AG09309 (cell line): ENCODE results near the gene BORCS5.
A peak's percentile ranks its signal among the peaks of the same experiment; 100 is the strongest.

Experiments used
- DNase-seq: peaks from one replicate; pipeline ENCODE4 v3.0.0-alpha.2; 2010; ENCODE audit warnings: low read depth
- H3K4me3 ChIP-seq: 2 replicates; pipeline ENCODE4 v1.5.1; 2011; ENCODE audit warnings: mild to moderate bottlenecking, low read depth, low read length, moderate library complexity; ENCODE audit not compliant: control insufficient read depth
- CTCF ChIP-seq: IDR thresholded peaks from 2 replicates; pipeline ENCODE4 v1.5.1; 2011; ENCODE audit warnings: mild to moderate bottlenecking, low read depth, low read length, inconsistent platforms; ENCODE audit not compliant: insufficient read depth, control insufficient read depth; ENCODE audit errors: missing control alignments

Gene BORCS5

GRCh38 chr12:12506496-12506890 lies 149.6 kb downstream of the BORCS5 start:
- no peak for DNase-seq
- H3K4me3 ChIP-seq: no peak overlapping the region
- TF ChIP-seq CTCF: no peak

- no peak for DNase-seq
- TF ChIP-seq CTCF: no peak
- no peak overlapping the region for H3K4me3 ChIP-seq
These were observed 150.2 kb downstream of the BORCS5 start for GRCh38 chr12:12507121-12507520.

GRCh38 chr12:12508612-12509011 lies 151.7 kb downstream of the BORCS5 start:
- no peak for TF ChIP-seq CTCF
- H3K4me3 ChIP-seq: no peak overlapping the region
- DNase-seq: no peak

GRCh38 chr12:12510141-12510540 lies 153.3 kb downstream of the BORCS5 start:
- peak; percentile 45 for DNase-seq
- no peak for TF ChIP-seq CTCF
- no peak overlapping the region for H3K4me3 ChIP-seq

- no peak for DNase-seq
- no peak for TF ChIP-seq CTCF
- H3K4me3 ChIP-seq: no peak overlapping the region
These were observed 153.7 kb downstream of the BORCS5 start for GRCh38 chr12:12510551-12510950.

- no peak for DNase-seq
- TF ChIP-seq CTCF: no peak
- no peak overlapping the region for H3K4me3 ChIP-seq
These were observed 154.3 kb downstream of the BORCS5 start for GRCh38 chr12:12511021-12511783.
